K562 (cell line): ENCODE data around the gene GLMN. TPM values are rescaled to one million over a fixed set of nuclear protein-coding genes. Genes with fewer than 3 reads are reported as not detected.

ENCODE experiments used
- CREB3 ChIP-seq: fragments of 450-650 bp; conservative IDR thresholded peaks from 2 replicates; pipeline ENCODE4 v1.6.1; 2016; ENCODE audit warnings: missing genetic modification characterization, low read depth, mild to moderate bottlenecking, missing compliant biosample characterization, moderate library complexity
- CTCFL ChIP-seq: IDR thresholded peaks from 2 replicates; pipeline ENCODE4 v1.6.1; 2011; ENCODE audit warnings: borderline replicate concordance, low read depth, mild to moderate bottlenecking, moderate library complexity, low read length; ENCODE audit not compliant: insufficient read depth, poor library complexity, severe bottlenecking
- EWSR1 ChIP-seq: fragments of 450-650 bp; IDR thresholded peaks from 2 replicates; pipeline ENCODE4 v1.6.1; 2018; ENCODE audit warnings: borderline replicate concordance, mild to moderate bottlenecking, low read depth, moderate library complexity; ENCODE audit not compliant: partially characterized antibody
- NR4A1 ChIP-seq, 2 experiments: fragments of 250-450 bp in 1 of 2; fragments of 450-650 bp in 1 of 2; sonication (Bioruptor Pico) in 1 of 2; IDR thresholded peaks; 2 replicates each; pipeline versions ENCODE4 v1.4.0 to v1.6.1; 2016 to 2020; ENCODE audit warnings: mild to moderate bottlenecking in 2 of 2, missing compliant biosample characterization in 1 of 2, missing genetic modification characterization in 1 of 2, moderate library complexity in 1 of 2
- RBM39 ChIP-seq: fragments of 200-400 bp; formaldehyde crosslinking; optimal IDR thresholded peaks from 2 replicates; pipeline ENCODE3; 2018; ENCODE audit warnings: low read depth, low read length
- ZFPM2 ChIP-seq: fragments of 250-450 bp; sonication (Bioruptor Pico); IDR thresholded peaks from 2 replicates; pipeline ENCODE4 v1.5.1; 2022; ENCODE audit warnings: mild to moderate bottlenecking
- ZNF212 ChIP-seq: fragments of 450-650 bp; formaldehyde crosslinking; IDR thresholded peaks from 2 replicates; pipeline ENCODE4 v1.4.0; 2020; ENCODE audit warnings: mild to moderate bottlenecking
- ZNF407 ChIP-seq: fragments of 450-650 bp; IDR thresholded peaks from 2 replicates; pipeline ENCODE4 v1.6.1; 2016; ENCODE audit warnings: low read depth
- ZNF780A ChIP-seq: fragments of 250-450 bp; sonication (Bioruptor Pico); IDR thresholded peaks from 2 replicates; pipeline ENCODE4 v1.5.0; 2021; ENCODE audit warnings: mild to moderate bottlenecking
- polyA plus RNA-seq, 8 experiments: library from polyadenylated mRNA; depleted of rRNA in 4 of 8; stranded (reverse) in 5 of 8; unstranded in 3 of 8; fragments of >200 nt; fragmentation: Nextera tagmentation in 2 of 8; fragmentation: Illumina TruSeq in 1 of 8; extraction: Ambion mirVana in 2 of 8; extraction: Trizol in 1 of 8; gene quantifications; 2 replicates each; pipeline versions ENCODE4 v1.2.1 to v1.2.3, GENCODE V29; 2011 to 2014; ENCODE audit warnings: inconsistent platforms in 1 of 8, missing spikeins in 1 of 8
- total RNA-seq, 7 experiments: library from RNA; depleted of rRNA in 6 of 7; stranded (reverse); fragments of >200 nt in 6 of 7; fragmentation: Illumina TruSeq in 2 of 7; extraction: Trizol in 2 of 7; gene quantifications; 2 replicates each; pipeline versions ENCODE4 v1.2.1 to v1.2.3, GENCODE V29; 2011 to 2021; ENCODE audit warnings: low replicate concordance in 1 of 7

GLMN gene
- total and polyA plus RNA-seq, 9 of the 15 experiments (the other 6 are each of a cell fraction or from before 2014, with no cell fraction given), result 13.0 to 24.8 (median 19.0) TPM

- TF ChIP-seq ZNF407 (no peak), ZNF212 (no peak), EWSR1 (no peak), CREB3 (tag) (no peak), ZFPM2 (CRISPR knock-in tag) (no peak), NR4A1 (CRISPR knock-in tag; IDR thresholded peaks at IDR 0.05) (no peak), NR4A1 (tag; IDR thresholded peaks at IDR 0.05) (no peak), CTCFL (no peak), RBM39 (no peak), ZNF780A (no peak)
These were observed 41.4 kb upstream of the GLMN start (continued) for GRCh38 chr1:92340154-92340553.
